GM18507 (cell line): Measurements from ENCODE around the gene SYN1.
"Not testable (repeated sequence)": the region's sequence is repeated elsewhere in the genome, so short reads cannot be mapped to it uniquely, and the experiment has no call there.

Experiments
- DNase-seq: peaks from one replicate; pipeline ENCODE4 v3.0.0; 2011; ENCODE audit warnings: low read depth; ENCODE audit not compliant: insufficient read length; ENCODE audit errors: extremely low spot score
- FAIRE-seq: peaks from 2 replicates; lab custom pipeline; 2011; peaks lifted over from hg19 to GRCh38; lab: Jason Lieb, UNC

Gene SYN1

GRCh38 chrX:47619486-47620302 lies at the start of gene SYN1:
Gene SYN1, minus strand, starts transcription at chrX:47619857. Its CDS starts 129 bp downstream, at chrX:47619728.
- FAIRE-seq (peak; percentile 38), DNase-seq (peak; percentile 65)

GRCh38 chrX:47665797-47666196 lies 46.1 kb upstream of the SYN1 start:
- DNase-seq, FAIRE-seq: not testable (repeated sequence)

GRCh38 chrX:47664737-47665136 lies 45.1 kb upstream of the SYN1 start:
- FAIRE-seq: no peak
- DNase-seq: no peak

- DNase-seq: no peak
- FAIRE-seq: no peak
Measured at GRCh38 chrX:47662144-47662657, 42.5 kb upstream of the SYN1 start.

- DNase-seq: no peak
- FAIRE-seq: no peak
Measured at GRCh38 chrX:47661539-47661938, 41.9 kb upstream of the SYN1 start.

- FAIRE-seq (no peak), DNase-seq (no peak)
Measured at GRCh38 chrX:47659421-47659726, 39.7 kb upstream of the SYN1 start.

- DNase-seq (peak; percentile 65), FAIRE-seq (peak; percentile 99)
Measured at GRCh38 chrX:47658684-47659420, 39.2 kb upstream of the SYN1 start, which contains the start of gene UXT. Gene UXT, minus strand, starts transcription at chrX:47659180. Its CDS starts 253 bp downstream, at chrX:47658927.

GRCh38 chrX:47658301-47658683 lies 38.6 kb upstream of the SYN1 start:
- DNase-seq (no peak), FAIRE-seq (no peak)

GRCh38 chrX:47651043-47651905 lies 31.6 kb upstream of the SYN1 start:
- FAIRE-seq: no peak
- DNase-seq: no peak

- FAIRE-seq: peak; percentile 99
- peak; percentile 76 for DNase-seq
Measured at GRCh38 chrX:47650164-47651042, 30.7 kb upstream of the SYN1 start, which contains the start of gene ELK1. Gene ELK1, minus strand, starts transcription at chrX:47650563. Its CDS starts 9,122 bp downstream, at chrX:47641441.

GRCh38 chrX:47649781-47650163 lies 30.1 kb upstream of the SYN1 start:
- FAIRE-seq: no peak

GRCh38 chrX:47649271-47649670 lies 29.6 kb upstream of the SYN1 start:
- no peak for DNase-seq
- FAIRE-seq: peak; percentile 65

More at GRCh38 chrX:47649781-47650163, 30.1 kb upstream of the SYN1 start:
- no peak for DNase-seq

GRCh38 chrX:47648376-47648775 lies 28.7 kb upstream of the SYN1 start:
- no peak for DNase-seq
- peak; percentile 66 for FAIRE-seq

GRCh38 chrX:47646636-47647035 lies 27.0 kb upstream of the SYN1 start:
- FAIRE-seq (no peak), DNase-seq (no peak)

- DNase-seq (no peak), FAIRE-seq (no peak)
Measured at GRCh38 chrX:47645530-47645929, 25.9 kb upstream of the SYN1 start.

GRCh38 chrX:47644557-47645091 lies 25.0 kb upstream of the SYN1 start:
- peak; percentile 39 for FAIRE-seq

GRCh38 chrX:47643926-47644325 lies 24.3 kb upstream of the SYN1 start:
- DNase-seq (no peak), FAIRE-seq (no peak)

More at GRCh38 chrX:47644557-47645091, 25.0 kb upstream of the SYN1 start:
- no peak for DNase-seq

GRCh38 chrX:47638816-47639215 lies 19.2 kb upstream of the SYN1 start:
- DNase-seq (no peak), FAIRE-seq (no peak)
